Measurements from ENCODE around the gene KIAA0319L.
"Not testable (repeated sequence)": the region's sequence is repeated elsewhere in the genome, so short reads cannot be mapped to it uniquely, and the experiment has no call there.

The KIAA0319L gene

DNA sequence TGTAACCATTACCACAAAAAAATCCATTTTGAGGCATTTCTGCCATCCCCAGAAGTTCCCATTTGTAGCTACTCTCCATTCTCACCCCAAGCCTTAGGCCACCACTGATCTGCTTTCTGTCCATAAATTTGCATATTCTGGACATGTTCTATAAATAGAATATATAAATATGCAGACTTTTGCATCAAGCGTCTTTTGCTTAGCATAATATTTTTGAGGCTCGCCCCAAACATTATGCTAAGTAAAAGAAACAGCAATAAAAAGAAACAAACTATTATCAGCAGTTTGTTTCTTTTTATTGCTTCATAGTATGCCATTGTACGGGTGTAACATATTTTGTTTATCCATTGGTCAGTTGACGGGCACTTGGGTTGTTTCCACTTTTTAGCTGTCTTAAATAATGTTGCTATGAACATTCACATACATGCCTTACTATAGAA, 23.8 kb upstream of the KIAA0319L start:
- DNase-seq, result no peak

DNA sequence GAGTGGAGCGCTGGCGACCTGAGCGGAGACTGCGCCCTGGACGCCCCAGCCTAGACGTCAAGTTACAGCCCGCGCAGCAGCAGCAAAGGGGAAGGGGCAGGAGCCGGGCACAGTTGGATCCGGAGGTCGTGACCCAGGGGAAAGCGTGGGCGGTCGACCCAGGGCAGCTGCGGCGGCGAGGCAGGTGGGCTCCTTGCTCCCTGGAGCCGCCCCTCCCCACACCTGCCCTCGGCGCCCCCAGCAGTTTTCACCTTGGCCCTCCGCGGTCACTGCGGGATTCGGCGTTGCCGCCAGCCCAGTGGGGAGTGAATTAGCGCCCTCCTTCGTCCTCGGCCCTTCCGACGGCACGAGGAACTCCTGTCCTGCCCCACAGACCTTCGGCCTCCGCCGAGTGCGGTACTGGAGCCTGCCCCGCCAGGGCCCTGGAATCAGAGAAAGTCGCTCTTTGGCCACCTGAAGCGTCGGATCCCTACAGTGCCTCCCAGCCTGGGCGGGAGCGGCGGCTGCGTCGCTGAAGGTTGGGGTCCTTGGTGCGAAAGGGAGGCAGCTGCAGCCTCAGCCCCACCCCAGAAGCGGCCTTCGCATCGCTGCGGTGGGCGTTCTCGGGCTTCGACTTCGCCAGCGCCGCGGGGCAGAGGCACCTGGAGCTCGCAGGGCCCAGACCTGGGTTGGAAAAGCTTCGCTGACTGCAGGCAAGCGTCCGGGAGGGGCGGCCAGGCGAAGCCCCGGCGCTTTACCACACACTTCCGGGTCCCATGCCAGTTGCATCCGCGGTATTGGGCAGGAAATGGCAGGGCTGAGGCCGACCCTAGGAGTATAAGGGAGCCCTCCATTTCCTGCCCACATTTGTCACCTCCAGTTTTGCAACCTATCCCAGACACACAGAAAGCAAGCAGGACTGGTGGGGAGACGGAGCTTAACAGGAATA, 20.1 kb upstream of the KIAA0319L start:
- DNase-seq, result peak; percentile 64

DNA sequence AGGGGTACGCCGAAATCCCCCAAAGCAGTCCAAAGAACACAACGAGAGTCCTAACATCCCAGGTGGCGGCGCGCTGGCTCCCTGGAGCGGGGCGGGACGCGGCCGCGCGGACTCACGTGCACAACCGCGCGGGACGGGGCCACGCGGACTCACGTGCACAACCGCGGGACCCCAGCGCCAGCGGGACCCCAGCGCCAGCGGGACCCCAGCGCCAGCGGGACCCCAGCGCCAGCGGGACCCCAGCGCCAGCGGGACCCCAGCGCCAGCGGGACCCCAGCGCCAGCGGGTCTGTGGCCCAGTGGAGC, 19.5 kb upstream of the KIAA0319L start:
- DNase-seq, result not testable (repeated sequence)

DNA sequence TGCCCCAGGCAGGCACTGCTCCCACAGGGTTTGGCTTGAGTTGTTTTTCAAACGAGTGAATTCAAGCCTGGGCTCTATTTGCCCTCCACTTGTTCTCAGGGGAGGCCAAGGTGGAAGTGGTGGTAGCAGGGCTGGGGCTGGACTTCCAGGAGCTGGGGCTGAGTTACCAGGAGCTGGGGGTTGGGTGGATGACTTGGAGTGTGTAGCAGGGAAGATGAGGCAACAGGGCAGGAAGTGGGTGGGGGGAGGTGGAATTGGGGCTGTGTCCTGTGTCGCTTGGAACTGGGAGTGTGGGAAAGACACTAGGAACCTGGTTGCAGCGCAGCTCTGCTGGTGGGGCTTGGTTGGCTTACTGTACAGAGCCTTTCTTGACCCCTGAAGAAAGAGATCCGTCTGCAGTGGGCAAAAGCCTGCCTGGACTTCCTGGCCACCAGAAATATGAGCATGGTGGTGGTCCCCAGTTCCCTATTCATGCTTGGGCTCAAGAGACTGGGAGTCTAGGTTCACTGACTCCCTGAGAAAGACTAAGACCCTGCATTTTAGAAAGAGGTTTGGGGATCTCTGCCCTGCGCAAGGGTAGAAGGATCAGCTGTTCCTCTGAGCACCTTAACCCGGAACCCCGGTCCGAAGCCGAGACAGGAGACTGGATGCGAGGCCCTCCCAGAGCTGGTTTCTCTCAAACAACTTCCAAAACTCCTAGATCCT, 19.0 kb upstream of the KIAA0319L start:
- DNase-seq, result no peak

DNA sequence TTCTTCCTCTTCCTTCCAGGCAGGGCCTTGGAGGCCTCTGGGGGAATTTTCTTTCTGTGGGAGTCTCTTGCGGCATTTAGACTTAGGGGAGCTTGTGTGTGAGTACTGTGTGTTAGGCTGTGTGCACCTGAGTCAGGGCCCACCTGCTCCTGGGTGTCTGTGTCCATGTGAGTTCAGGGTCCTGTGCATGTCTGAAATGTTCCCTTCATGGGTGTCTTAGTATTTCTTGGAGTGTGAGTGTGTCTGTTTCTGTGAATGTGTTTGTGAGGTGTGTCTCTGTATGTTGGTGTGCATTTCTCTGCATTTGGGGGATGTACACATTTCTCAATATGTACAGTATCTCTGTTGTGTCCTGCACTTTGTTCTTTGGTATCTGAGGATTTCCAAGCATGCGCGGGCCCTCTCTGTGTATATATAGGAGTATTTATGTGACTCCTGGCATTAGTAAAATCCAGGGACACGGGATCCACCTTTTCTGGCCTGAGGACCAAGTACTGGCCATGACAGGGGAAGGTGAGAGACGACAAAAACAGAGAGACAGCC, 18.3 kb upstream of the KIAA0319L start:
- DNase-seq, result no peak

DNA sequence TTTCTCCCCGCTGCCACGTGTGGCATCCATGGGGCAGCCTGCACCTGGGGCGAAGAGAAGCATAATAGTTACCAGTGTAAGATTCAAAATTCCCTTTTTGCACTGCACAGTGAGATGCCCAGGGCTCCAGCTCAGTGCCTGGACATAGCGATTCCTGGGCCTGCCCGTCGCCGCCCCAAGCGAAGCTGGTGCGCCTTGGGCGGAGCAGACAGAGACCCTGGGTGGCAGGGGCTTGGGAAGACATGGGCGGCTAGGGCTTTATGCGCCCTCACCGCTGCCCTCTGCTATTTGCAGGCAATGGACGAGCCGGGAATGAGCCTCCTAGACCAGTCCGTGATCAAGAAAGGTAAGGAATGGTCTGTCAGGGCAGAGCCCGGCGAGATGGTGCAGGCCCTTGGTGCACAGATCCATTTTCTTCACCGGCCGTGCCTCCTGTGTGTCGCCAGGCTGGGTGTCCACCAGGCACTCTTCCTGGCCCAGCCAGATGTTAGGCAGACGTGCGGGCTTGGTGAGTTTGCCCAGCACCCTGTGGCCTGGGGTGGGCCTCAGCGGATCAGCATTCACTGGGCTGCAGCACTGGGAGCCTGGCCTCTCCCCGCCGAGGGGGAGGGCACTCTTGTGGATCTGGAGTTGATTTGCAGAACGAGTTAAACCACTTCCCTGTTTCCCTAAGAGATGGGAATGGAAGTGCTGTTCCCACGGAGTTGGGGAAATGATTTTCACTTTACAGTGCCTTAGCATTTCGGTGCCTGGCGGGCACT, 17.6 kb upstream of the KIAA0319L start:
- no peak for DNase-seq

DNA sequence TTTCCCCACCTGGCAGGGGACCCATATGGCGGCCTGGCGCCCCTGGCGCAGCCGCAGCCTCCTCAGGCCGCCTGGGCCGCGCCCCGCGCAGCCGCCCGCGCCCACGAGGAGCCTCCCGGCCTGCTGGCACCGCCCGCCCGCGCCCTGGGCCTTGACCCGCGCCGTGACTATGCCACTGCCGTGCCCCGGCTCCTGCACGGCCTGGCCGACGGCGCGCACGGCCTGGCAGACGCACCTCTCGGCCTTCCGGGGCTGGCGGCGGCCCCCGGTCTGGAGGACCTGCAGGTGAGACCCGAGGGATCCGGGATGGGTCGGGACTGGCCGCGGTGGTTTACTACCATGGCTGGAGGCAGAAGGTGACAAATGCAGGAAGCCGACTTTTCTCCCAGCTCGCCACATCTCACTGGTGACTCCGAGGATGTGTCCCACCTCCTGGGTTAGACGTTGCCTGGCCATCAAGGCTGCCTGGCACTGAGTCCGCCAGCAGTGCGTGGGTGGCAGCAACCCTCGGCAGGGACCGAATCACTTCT, 17.0 kb upstream of the KIAA0319L start:
- no peak for DNase-seq

DNA sequence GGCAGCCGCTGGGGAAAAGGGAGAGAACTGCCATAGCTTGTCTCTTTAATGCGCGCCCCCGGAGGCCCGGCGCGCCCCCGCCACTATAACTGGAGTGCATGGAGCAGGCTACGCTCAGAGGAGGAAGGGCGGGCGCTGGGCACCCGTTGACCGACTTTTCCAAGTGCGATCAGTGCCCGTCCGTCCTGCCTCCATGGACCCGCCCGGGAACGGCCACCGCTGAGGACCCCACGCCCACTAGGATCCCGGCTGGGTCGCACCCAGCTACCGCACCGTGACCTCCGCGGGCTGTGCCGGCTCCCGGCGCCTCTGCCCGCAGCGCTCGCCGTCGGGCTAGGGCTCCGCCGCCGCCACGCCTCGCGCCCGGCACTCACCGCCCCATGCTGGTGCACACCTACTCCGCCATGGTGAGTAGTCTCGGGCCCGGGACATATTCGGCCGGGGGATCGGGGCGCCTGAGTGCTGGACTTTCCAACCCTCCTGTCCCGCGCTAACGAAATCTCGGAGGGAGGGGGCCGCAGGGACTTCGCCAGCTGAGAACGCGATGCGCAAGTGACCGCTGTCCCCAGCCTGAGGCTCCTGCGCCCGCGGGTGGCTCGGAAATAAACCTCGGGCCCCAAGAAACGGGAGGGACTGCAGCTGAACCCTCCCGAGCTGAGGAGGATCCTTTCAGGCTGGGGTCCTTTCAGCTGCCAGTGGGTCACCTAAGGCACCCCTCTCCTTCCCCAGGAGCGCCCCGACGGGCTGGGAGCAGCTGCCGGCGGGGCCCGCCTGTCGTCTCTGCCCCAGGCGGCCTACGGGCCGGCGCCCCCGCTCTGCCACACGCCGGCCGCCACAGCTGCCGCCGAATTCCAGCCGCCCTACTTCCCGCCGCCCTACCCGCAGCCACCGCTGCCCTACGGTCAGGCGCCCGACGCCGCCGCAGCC, 16.3 kb upstream of the KIAA0319L start, which contains the start of gene TFAP2E:
Gene TFAP2E, plus strand, starts transcription at position 117 of the 927 bp plus-strand sequence. Its CDS starts 264 bp downstream, at position 381.
- DNase-seq, result no peak

DNA sequence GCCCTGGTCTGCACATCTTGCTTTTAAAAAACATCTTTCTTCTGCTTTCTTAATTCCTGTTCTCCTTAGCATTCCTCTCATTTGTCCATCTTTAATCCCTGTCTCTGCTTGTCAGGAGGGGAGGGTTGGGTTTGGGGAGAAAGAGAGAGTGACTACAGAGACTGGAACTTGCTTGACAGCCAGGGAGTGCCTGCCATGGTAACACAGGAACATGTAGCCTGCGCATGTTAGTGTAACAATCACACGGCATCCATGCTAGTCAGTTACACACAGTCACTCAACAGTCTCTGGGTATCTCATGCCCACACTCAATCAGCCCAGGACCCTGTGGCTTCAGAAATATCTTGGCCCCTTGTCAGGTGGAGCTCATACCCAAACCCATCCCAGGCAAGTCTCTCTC, 15.1 kb upstream of the KIAA0319L start:
- no peak for DNase-seq

DNA sequence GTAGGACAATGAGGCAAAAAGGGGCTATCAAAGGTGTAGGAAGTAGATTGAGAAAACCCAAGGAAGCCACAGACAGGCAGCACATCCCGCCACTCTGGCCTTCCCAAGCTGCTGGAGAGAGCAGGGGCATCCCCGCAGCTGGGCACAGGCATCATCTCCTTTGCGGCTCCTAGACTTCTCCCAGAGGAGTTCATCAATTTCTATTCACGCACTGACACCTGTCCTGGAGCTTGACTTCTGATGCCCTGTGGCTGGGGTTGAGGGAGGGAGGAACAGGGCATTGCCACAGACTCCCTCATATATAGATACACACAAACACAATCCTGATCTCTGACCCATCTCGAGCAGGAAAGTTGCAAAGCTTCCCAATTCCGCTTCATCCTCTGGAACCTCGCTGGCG, 14.1 kb upstream of the KIAA0319L start:
- no peak for DNase-seq

DNA sequence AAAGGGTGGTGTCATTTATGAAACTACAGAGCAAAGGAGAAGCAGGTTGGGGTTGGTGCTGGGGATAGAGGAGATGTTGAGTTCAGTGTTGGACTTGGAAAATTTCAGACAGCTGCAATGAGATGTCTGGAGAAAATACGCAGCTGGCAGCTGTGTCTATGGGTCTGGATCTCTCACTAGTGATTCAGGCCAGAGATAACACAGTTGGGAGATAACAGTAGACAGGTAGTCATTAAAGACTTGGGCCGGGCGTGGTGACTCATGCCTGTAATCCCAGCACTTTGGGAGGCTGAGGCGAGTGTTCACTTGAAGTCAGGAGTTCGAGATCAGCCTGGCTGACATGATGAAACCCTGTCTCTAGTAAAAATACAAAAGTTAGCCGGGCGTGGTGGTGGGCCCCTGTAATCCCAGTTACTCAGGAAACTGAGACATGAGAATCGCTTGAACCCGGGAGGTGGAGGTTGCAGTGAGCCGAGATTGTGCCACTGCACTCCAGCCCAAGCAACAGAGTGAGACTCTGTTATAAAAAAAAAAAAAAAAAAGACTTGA, 13.5 kb upstream of the KIAA0319L start:
- DNase-seq, result no peak

DNA sequence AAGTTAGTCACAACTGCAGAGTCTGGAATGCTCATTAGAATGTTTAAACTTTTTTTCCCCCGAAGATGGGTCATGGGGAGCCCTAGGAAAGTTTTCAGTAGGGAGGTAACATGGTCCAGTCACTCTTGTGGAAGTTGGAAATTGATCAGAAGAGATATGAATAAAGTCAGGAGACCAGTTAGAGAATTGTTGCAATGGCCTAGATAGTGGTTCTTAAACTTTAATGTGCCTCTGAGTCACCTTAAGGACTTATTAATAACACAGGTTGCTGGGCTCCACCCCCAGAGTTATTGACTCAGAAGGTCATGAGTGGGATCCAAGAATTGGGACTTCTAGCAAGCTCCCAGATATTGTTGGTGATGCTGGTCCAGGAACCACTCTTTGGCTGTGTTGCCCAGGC, 12.7 kb upstream of the KIAA0319L start:
- DNase-seq, result no peak

DNA sequence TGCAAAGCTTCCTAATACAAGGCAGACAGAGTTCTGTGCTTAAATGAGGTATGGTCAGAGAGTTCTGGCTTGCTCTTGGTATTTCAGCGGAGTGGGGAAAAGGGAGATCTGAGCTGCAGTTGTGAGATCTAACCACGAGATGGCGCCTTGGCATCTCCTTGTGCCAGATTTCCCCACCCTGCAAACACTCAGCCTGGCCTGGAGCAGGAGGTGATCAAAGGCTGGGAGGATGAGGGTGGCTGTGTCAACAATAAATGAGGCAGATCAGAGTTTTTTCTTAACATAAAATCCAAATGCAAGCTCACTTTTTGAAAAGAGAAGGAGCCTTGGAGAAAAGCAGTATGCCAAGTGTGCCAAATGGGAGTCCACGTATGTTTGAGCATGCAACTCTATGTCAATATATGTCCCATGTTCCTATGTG, 11.8 kb upstream of the KIAA0319L start:
- DNase-seq, result peak; percentile 57

DNA sequence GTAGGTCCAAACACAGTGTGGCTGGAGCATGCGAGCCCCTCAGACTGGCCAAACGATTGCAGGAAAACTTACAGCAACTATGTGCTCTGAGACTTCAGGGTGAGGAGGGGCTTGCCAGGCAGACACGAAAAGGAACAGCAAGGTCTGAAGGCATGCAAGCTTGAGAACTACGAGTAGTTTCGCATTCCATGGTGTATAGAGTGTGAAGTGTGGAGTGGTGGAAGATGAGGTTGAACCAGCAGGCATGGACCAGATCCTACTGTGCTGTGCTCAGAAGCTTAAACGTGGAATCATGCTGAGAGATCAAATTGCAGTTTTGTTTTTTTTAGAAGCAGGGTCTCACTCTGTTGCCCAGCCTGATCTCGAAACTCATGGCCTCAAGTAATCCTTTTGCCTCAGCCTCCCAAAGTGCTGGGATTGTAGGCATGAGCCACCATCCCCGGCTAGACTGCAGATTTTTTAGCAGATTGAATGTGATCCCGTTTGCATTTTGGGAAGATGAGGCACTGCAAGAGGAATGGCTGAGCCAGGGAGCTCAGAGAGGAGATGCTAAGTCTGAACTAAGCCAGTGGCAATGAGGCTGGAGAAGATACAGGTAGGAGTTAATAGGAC, 10.8 kb upstream of the KIAA0319L start:
- DNase-seq, result no peak

DNA sequence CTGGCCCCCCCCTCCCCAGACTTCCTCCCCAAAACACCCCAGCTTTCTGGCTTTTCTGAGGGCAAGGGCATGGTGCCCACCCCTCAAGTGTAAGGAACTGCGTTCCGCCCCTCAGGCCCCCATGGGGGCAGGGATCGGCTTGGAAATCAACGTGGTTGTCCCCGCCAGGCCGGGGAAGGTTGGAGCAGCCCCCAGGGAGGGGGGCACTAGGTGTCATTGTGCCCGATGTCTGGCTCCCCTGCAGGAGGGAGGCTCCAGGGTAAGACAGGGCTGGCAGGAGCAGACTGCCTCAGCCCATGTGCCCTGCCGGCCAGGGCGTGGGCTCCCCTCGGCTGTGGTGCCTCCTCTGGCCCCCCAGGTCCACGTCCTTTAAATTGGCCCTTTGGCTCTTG, 8.5 kb upstream of the KIAA0319L start:
- no peak for DNase-seq

DNA sequence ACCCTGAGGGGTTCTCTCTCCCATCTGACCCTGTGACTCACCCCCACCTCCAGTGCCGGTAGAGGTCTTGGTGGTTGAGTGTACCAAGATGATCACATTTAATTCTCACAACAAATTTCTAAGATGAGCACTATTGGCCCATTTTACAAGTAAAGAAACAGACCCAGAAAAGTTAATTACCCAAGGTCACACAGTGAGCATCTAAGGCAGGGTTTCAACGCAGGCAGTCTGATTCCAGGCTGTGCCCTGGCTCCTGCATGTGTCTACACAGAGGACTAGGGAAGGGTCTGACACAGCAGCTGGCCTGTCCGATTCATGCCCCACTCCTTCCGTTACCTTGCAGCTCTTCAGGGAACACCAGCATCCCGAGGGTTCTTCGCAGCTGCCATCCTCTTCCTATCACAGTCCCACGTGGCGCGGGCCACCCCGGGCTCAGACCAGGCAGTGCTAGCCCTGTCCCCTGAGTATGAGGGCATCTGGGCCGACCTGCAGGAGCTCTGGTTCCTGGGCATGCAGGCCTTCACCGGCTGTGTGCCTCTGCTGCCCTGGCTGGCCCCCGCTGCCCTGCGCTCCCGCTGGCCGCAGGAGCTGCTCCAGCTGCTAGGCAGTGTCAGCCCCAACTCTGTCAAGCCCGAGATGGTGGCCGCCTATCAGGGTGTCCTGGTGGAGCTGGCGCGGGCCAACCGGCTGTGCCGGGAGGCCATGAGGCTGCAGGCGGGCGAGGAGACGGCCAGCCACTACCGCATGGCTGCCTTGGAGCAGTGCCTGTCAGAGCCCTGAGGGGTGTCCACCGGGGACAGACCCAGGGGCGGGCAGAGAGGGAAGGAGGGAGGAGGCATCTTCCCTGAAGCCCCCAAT, 7.9 kb upstream of the KIAA0319L start:
- DNase-seq, result no peak

DNA sequence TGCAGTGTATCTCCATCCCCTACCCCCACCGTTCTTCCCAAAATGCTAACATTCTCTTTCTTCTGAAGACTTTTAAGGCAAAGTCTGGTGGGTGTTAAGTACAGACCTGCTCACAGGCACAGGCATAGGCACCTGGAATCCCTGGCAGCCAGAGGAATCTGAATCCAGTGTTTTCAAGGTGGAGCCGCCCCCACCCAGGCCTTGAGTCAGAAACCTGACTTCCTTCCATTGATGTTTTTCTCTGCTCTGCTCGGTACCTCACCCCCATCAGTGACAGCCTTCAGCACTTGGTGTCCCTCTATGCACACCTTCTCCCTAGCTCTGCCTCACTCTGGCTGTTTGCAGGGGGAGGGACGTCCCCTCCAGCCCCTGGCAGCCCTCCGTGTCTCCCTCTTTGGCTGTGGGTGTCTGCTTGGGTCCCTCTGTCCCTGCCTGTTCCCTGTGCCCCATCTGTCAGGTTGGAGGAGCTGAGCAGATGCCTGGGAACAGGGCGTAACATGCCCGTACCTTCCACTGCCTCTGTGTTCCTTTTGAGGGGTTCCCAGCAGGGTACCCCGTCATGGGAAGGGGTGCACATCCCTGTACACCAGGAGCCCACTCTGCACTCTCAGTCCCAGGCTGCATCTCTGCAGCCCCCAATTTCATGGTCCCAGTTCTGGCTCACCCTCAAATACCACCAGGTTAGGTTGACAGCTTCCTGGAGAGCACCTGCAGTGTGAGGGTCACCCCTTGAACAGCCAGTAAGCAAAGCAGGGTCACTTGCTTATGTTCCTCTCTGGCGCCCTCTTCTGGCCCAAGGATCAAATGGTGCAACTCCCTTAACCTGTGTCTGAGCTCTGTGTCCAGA, 7.1 kb upstream of the KIAA0319L start:
- DNase-seq, result peak; percentile 82

DNA sequence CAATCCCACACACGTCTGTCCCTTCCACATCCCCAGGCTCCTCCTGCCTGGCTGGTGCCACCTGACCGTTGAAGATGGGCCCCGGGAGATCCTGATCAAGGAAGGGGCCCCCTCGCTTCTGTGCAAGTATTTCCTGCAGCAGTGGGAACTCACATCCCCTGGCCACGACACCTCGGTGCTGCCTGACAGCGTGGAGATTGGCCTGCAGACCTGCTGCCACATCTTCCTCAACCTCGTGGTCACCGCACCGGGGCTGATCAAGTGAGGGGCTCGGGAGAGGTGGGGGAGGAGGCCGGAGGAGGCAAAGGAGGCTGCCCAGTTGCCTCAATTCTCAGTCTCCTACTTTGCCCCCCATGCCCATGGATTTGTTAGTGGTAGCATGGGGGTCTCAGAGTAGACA, 6.0 kb upstream of the KIAA0319L start:
- DNase-seq, result no peak

Measured in activated CD4-positive, CD25-positive, alpha-beta regulatory T cell treated with anti-CD3 and anti-CD28 coated beads, Interleukin-2, amount 50 U/mL, for 72 hours (primary cell).